GM19468 (cell line): ENCODE data around the gene MOB3B.

Experiments used
- ATAC-seq: cut with Tn5 transposase; IDR thresholded peaks from one replicate; pipeline ENCODE4 v1.9.1; 2021; ENCODE audit warnings: mild to moderate bottlenecking, moderate library complexity, moderate number of reproducible peaks; ENCODE audit not compliant: unreplicated experiment; ENCODE audit errors: extremely low read depth

The MOB3B gene

GRCh38 chr9:27529316-27530278 lies at the start of gene MOB3B:
MOB3B (minus strand) TSS chr9:27529814; CDS start chr9:27455550, 74,264 bp downstream.
- ATAC-seq = peak; percentile 77

DNA sequence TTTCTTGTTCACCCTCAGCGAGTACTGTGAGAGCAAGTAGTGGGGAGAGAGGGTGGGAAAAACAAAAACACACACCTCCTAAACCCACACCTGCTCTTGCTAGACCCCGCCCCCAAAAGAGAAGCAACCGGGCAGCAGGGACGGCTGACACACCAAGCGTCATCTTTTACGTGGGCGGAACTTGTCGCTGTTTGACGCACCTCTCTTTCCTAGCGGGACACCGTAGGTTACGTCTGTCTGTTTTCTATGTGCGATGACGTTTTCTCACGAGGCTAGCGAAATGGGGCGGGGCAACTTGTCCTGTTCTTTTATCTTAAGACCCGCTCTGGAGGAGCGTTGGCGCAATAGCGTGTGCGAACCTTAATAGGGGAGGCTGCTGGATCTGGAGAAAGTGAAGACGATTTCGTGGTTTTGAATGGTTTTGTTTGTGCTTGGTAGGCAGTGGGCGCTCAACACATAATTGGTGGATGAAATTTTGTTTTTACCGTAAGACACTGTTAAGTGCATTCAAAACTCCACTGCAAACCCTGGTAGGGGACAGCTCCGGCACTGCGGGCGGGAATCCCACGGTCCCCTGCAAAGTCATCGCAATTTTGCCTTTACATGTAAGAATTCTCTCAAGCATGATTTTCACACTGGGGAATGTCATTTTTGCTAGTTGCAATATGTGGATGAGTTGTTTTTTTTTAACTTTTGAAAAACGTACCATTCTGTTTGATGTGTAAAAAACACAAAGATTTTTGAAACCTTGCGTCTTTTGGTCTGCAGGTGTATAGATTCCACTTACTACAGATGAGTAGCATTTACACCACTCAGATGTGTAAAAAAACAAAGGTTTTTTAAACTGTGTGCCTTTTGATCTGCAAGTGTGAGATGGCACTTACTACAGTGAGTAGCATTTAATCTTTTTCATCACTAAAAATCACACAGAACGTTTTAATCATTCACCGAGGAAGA lies 44.3 kb upstream of the MOB3B start:
- peak; percentile 89 for ATAC-seq

- ATAC-seq = peak; percentile 43
Measured at GRCh38 chr9:27572918-27573633, 43.5 kb upstream of the MOB3B start, which contains the start of gene C9orf72. C9orf72 (minus strand) TSS chr9:27573481; CDS start chr9:27567120, 6,361 bp downstream.

DNA sequence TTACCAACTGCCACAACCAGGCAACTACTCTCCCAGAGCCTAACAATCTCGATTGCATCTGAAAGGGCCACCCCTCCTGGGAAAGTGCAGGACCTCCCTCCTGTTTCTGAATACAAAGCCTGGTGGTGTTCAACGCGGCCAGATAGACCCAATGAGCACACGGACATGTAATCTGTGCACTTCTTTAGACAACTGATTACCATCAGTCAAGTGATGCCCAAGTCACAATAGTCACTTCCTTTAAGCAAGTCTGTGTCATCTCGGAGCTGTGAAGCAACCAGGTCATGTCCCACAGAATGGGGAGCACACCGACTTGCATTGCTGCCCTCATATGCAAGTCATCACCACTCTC lies 42.9 kb upstream of the MOB3B start:
- no peak for ATAC-seq

DNA sequence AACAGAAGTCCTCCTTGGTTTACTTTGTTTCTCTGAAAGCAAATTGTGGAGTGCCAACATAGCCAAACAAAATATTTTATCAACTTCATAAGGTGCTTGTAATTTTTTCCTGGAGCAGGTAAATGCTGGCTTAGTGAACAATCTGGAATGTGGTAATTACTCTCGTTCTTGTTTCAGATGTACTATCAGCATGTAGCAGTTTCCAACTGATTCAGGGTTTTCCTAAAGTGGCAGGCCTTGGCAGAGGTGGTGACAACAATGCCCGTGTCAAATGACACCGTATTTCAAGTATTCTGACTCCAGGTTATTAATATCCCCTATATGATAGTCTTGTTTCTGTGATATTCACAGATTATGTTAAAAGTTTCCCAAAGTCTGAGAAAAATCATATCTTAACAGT lies 42.4 kb upstream of the MOB3B start:
- no peak for ATAC-seq

DNA sequence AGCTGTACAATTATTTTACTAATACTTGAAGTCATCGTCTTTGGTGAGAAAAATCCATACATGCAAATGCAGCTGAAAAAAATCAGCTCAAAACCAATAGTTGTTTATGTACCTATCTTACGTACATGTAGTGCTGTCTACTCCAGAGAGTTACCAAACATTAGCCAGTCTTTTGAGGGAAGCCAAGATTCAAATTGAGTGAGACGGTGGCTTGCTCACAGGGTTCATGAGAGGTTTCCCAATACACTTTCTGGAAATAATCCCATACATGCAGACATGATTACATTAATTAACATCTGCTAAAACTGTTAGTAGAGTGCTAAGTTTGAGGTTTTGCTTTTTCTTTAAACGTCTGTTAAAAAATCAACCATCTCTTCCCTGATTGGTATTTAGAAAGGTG lies 41.4 kb upstream of the MOB3B start:
- no peak for ATAC-seq

DNA sequence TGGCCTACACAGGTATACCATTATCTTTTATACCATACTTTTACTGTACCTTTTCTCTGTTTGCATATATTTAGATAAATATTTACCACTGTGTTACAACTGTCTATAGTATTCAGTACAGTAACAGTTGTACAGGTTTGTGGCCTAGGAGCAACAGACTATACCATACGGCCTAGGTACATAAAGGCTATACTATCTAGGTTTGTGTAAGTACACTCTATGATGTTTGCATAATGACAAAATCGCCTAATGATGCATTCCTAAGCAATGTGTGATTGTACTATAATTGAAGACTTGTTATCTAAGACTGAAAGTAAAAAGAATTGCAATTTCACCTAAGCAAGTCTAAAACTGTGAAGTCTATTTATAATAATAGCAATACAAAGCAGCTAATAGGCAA lies 39.8 kb upstream of the MOB3B start:
- ATAC-seq = no peak

DNA sequence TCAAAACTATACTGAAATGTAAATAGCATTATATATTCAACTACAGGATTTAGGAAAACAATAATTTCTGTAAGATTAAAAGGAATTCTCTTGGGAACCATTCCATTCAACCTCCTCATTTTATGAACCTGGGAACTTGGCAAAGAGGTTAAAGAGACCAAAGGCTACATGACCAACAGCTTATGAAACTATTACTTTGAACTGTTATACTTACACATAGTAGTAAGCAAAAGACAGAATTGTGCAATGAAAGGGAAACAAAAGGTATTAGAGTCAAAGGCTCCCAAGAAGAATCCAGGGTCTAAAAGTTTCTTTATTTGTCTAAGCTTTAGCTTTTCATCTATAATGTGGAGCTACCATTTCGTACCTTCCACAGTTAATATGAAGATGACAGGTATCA lies 36.5 kb upstream of the MOB3B start:
- no peak for ATAC-seq

GRCh38 chr9:27565696-27566095 lies 36.1 kb upstream of the MOB3B start:
- no peak for ATAC-seq

- ATAC-seq = no peak
Measured at GRCh38 chr9:27564670-27565069, 35.1 kb upstream of the MOB3B start.

- no peak for ATAC-seq
Measured at GRCh38 chr9:27563738-27564430, 34.3 kb upstream of the MOB3B start.

- no peak for ATAC-seq
Measured at GRCh38 chr9:27561685-27562084, 32.1 kb upstream of the MOB3B start.

GRCh38 chr9:27560457-27560856 lies 30.8 kb upstream of the MOB3B start:
- ATAC-seq = no peak

DNA sequence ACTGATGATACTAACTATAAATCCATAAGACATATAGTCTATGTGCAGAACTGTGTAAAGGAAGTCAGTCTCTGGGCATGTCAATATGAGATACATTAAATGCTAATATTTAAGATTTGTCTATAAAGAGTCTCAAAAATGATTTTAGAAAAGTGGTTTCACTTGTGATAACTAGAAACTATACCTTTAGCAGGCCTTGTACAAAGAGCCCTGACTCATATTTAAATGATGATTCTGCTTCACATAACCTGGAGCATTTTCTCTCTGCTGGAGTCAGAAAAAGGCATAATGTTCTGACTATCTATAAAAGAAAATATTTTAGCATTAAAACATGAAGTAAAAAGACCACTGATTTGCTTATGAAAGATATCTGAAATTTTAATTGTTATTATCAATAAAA lies 28.7 kb upstream of the MOB3B start:
- no peak for ATAC-seq

GRCh38 chr9:27556470-27556869 lies 26.9 kb upstream of the MOB3B start:
- ATAC-seq = no peak

GRCh38 chr9:27554712-27555111 lies 25.1 kb upstream of the MOB3B start:
- no peak for ATAC-seq

DNA sequence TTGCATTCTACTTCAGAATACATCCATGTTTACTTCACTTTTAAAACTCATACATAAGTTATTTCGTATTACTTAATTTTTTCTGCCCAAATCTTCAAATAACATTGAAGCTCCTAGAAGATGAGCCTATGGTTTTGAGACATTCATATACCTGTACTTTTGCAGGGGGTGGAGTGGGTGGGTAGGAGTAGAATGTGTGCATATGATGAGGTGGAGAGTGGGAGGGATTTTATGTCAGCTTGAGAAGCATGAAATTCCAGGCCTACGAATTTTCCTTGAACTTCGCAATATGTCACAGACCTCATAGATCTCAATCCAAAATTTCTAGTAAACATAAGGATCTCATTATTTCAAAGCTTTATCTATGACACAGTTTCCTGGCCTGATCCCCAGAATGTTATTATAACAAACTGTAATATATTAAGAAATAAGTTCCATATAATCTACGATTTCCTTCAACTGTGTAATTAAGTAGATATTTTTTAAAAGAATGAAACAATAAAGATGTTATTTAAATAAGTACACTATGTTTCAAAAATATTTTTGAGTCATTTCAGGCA lies 19.7 kb upstream of the MOB3B start:
- ATAC-seq = no peak

DNA sequence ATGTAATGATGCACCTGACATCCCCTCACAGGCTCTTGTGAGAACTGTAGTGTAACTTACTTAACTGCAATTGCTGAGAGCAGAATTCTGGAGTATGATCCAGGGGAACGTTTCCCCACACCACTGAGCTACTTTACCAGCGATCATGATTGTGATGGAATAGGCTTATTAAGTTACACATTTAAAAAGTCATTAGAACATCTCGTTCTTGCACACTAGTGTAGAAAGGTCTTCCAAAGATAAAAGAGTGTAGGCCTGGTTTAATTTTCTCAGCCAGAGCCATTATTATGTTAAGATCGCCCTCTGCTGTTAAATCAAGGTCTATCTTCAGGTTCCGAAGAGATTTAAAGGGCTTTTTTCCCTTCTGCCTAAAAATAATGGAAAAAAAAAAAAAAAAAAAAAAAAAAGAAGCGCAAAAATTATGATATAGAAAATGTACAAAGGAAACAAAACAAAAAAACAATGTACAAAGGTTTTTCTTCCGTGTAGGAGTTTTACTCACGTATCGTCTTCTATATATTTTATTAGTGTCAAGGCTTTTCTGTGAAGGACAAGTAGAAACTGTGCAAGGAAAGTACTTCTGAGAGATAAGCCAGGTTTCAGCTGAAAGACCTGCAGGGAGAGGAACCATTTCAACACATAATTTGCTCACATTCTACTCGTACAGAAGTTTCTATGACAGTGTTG lies 18.6 kb upstream of the MOB3B start:
- no peak for ATAC-seq

- ATAC-seq = no peak
Measured at GRCh38 chr9:27545471-27545870, 15.9 kb upstream of the MOB3B start.
